Measurements from ENCODE around the gene CPNE5.
"Not testable (repeated sequence)": the region's sequence is repeated elsewhere in the genome, so short reads cannot be mapped to it uniquely, and the experiment has no call there.

Gene CPNE5

DNA sequence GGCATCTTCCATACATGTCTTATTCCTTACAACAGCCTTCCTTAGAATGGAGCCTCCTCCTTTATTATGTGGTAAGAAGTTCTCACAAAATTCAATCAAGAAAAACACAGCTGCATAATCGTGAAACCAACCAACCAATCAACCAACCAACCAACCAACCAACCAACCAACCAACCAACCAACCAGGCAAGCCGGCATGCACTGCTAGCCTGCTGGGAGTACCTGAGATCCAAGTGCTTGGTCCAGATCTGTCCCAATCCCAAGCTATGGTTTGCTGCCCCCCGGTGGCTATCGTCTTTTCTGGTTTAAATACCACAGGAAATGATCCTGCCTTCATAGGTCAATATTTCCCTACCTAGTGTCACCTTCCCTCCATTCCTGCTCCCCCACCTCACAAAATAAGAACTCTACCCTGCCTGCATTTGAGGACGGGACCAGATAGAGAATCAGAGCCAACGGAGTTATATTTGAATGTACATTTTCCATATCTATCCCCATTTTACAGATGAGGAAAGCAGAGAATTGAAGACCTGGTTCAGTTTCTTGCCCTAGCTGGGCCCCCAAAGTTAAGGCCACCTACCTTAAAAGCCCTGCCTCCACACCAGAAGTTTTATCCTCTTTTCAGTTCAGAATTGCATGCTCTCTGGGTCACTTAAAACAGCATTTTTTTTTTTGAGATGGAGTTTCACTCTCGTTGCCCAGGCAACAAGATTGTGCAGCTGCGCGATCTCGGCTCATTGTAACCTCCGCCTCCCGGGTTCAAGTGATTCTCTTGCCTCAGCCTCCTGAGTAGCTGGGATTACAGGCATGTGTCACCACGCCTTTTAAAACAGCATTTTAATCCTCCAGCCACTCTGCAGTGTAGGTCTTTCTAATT lies 114.5 kb downstream of the CPNE5 start:
- Histone ChIP-seq H3K4me3 (ENCODE audit: insufficient read depth, low read depth, low read length) (no peak overlapping the region), H3K4me1 (ENCODE audit: control insufficient read depth, insufficient read depth, low read length) (peaks cover 18% of the 10 kb centered on the region), H3K27me3 (ENCODE audit: control insufficient read depth, insufficient read depth, low read length, poor library complexity, severe bottlenecking) (no peaks in the 10 kb centered on the region), H3K27ac (ENCODE audit: insufficient read depth, low read depth, low read length, poor library complexity, severe bottlenecking) (no peak overlapping the region), H3K9me3 (ENCODE audit: control insufficient read depth, low read length) (no peaks in the 10 kb centered on the region), H3K36me3 (ENCODE audit: control insufficient read depth, insufficient read depth, low read length) (no peaks in the 10 kb centered on the region)
- WGBS, 2 experiments: 64% methylated on average over 13 of the region's 13 CpGs

DNA sequence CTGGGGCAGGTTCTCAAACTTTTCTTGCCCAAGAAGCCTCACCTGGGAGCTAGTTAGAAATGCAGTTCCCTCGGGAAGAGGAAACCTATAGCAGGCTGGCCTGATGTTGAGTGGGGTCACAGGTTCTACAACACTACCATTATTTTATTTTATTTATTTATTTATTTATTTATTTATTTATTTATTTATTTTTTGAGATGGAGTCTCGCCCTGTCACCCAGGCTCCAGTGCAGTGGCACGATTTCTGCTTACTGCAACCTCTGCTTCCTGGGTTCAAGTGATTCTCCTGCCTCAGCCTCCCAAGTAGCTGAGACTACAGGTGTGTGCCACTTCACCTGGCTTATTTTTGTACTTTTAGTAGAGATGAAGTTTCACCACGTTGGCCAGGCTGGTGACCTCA lies 115.3 kb downstream of the CPNE5 start:
- not testable (repeated sequence) for H3K9me3 ChIP-seq (ENCODE audit: control insufficient read depth, low read length); H3K27ac ChIP-seq (ENCODE audit: insufficient read depth, low read depth, low read length, poor library complexity, severe bottlenecking); H3K27me3 ChIP-seq (ENCODE audit: control insufficient read depth, insufficient read depth, low read length, poor library complexity, severe bottlenecking); H3K4me3 ChIP-seq (ENCODE audit: insufficient read depth, low read depth, low read length); H3K36me3 ChIP-seq (ENCODE audit: control insufficient read depth, insufficient read depth, low read length)
- H3K4me1 ChIP-seq (ENCODE audit: control insufficient read depth, insufficient read depth, low read length): peaks cover 18% of the 10 kb centered on the region
- WGBS, 2 experiments: 92 to 99% methylated on average over 3 to 4 of the region's 4 CpGs

DNA sequence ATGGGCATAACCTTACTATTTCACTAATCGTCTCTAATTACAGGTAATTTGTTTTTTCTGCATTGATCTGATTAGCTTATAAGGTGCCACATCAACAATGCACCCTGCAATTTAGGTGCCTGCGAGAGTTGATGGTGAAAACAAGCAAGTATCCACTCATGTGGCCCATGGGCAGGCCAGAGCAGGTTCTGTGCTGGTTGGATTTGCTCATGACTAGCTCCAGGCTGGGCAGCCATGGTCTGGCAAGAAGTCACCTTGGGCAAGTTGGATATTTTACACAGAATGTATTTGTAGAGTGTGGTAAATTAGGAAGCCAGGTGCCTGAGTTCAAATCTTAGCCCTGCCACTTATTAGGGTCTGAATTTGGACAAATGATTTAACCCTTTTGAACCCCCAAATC lies 116.4 kb downstream of the CPNE5 start:
- no peaks in the 10 kb centered on the region for H3K9me3 ChIP-seq (ENCODE audit: control insufficient read depth, low read length)
- H3K4me3 ChIP-seq (ENCODE audit: insufficient read depth, low read depth, low read length): no peak overlapping the region
- H3K27ac ChIP-seq (ENCODE audit: insufficient read depth, low read depth, low read length, poor library complexity, severe bottlenecking): no peak overlapping the region
- no peaks in the 10 kb centered on the region for H3K27me3 ChIP-seq (ENCODE audit: control insufficient read depth, insufficient read depth, low read length, poor library complexity, severe bottlenecking)
- WGBS, 2 experiments: 90 to 95% methylated on average over 2 of the region's 2 CpGs
- H3K4me1 ChIP-seq (ENCODE audit: control insufficient read depth, insufficient read depth, low read length): peaks cover 18% of the 10 kb centered on the region
- no peaks in the 10 kb centered on the region for H3K36me3 ChIP-seq (ENCODE audit: control insufficient read depth, insufficient read depth, low read length)

DNA sequence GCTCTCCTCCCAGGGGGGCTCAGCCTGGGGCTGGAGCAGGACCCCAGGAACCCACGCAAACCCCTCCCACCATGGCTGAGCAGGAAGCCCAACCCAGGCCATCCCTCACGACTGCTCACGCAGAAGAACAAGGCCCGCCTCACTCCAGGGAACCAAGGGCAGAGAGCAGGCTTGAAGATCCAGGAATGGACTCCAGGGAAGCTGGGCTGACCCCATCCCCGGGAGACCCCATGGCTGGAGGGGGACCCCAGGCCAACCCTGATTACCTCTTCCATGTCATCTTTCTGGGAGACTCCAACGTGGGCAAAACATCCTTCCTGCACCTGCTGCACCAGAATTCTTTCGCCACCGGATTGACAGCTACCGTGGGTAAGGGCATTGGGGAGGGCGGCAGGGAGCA lies 116.9 kb downstream of the CPNE5 start:
- Histone ChIP-seq H3K4me3 (ENCODE audit: insufficient read depth, low read depth, low read length) (no peak overlapping the region), H3K27me3 (ENCODE audit: control insufficient read depth, insufficient read depth, low read length, poor library complexity, severe bottlenecking) (no peaks in the 10 kb centered on the region), H3K27ac (ENCODE audit: insufficient read depth, low read depth, low read length, poor library complexity, severe bottlenecking) (no peak overlapping the region), H3K36me3 (ENCODE audit: control insufficient read depth, insufficient read depth, low read length) (no peaks in the 10 kb centered on the region), H3K4me1 (ENCODE audit: control insufficient read depth, insufficient read depth, low read length) (peaks cover 18% of the 10 kb centered on the region), H3K9me3 (ENCODE audit: control insufficient read depth, low read length) (no peaks in the 10 kb centered on the region)
- WGBS, 2 experiments: 87 to 90% methylated on average over 10 of the region's 10 CpGs

DNA sequence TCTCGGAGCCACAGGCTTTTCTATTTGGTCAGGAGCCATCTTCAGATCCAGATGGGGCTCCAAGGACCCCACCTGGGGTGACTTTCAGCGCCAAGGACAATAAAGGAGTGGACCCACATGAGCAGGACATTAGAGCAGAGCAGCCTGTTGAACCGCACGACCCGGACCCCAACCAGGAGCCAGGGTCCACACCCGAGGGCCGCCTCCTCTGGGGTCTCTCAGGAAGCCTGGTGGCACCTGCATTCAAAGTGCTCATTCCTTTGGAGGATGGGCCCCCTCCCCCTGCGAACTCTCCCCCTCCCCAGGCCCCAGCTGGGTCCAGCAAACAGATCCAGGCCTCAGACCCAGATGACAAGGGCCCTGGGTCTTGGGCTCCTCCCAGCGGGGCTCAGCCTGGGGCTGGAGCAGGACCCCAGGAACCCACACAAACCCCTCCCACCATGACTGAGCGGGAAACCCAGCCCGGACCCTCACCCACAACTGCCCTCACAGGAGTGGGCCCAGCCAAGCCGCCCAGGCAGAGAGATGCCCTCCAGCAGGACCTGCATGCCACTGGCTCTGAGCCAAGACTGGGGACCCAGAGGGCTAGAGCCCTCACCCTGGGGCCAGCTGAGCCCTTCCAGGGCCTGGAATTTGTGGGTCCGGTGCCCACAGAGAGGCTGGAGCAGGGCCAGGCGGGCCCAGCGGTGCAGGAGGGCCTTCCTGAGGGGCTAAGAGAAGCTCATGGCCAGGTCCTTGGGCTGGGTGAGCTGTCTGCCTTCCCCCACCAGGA lies 117.7 kb downstream of the CPNE5 start:
- no peaks in the 10 kb centered on the region for H3K9me3 ChIP-seq (ENCODE audit: control insufficient read depth, low read length)
- no peak overlapping the region for H3K4me3 ChIP-seq (ENCODE audit: insufficient read depth, low read depth, low read length)
- 92 to 94% methylated on average over 15 of the region's 15 CpGs for WGBS, 2 experiments
- H3K27me3 ChIP-seq (ENCODE audit: control insufficient read depth, insufficient read depth, low read length, poor library complexity, severe bottlenecking): no peaks in the 10 kb centered on the region
- peaks cover 18% of the 10 kb centered on the region for H3K4me1 ChIP-seq (ENCODE audit: control insufficient read depth, insufficient read depth, low read length)
- H3K36me3 ChIP-seq (ENCODE audit: control insufficient read depth, insufficient read depth, low read length): no peaks in the 10 kb centered on the region
- H3K27ac ChIP-seq (ENCODE audit: insufficient read depth, low read depth, low read length, poor library complexity, severe bottlenecking): no peak overlapping the region

DNA sequence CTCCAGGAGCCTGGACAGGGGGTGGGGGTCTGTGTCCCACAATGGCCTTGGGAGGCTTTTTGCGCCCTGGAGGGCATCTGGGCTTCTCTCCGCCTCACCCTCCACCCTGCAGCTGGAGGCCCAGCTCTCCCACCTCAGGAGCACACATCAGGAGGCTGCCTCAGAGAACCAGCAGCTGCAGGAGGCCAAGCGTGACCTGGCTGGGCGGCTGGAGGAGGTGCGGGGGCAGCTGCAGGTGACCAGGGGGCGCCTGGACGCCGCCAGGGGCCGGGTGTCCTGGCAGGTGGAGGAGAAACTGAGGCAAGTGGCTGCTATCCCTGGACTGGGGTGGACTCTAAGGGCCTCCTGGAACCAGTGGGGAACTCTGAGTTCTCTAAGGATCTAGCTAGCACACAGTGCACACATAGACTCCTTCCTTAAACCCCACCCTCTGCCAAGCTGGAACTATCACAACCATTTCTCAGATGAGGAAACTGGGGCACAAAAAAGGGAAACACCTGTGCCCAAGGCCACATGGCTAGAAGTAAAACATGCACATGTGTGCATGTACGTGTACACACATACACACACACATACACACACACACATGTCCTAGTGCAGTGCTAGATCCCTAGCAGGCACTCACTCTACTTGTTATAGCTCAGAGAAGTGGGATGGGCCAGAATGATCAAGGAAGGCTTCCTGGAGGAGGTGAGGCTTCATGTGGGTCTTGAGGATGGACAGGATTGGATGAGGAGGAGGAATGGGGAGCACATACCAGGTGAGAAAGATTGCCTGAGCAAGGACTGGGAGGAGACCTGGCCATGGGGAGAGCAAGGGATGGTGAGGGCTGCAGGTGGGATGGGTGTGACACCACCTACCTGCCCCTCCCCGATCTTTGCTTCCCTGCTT lies 118.7 kb downstream of the CPNE5 start:
- Histone ChIP-seq H3K9me3 (ENCODE audit: control insufficient read depth, low read length) (no peaks in the 10 kb centered on the region), H3K4me1 (ENCODE audit: control insufficient read depth, insufficient read depth, low read length) (peaks cover 14% of the 10 kb centered on the region), H3K27ac (ENCODE audit: insufficient read depth, low read depth, low read length, poor library complexity, severe bottlenecking) (no peak overlapping the region), H3K27me3 (ENCODE audit: control insufficient read depth, insufficient read depth, low read length, poor library complexity, severe bottlenecking) (no peaks in the 10 kb centered on the region), H3K36me3 (ENCODE audit: control insufficient read depth, insufficient read depth, low read length) (no peaks in the 10 kb centered on the region), H3K4me3 (ENCODE audit: insufficient read depth, low read depth, low read length) (no peak overlapping the region)
- WGBS, 2 experiments: 92 to 93% methylated on average over 11 of the region's 11 CpGs

DNA sequence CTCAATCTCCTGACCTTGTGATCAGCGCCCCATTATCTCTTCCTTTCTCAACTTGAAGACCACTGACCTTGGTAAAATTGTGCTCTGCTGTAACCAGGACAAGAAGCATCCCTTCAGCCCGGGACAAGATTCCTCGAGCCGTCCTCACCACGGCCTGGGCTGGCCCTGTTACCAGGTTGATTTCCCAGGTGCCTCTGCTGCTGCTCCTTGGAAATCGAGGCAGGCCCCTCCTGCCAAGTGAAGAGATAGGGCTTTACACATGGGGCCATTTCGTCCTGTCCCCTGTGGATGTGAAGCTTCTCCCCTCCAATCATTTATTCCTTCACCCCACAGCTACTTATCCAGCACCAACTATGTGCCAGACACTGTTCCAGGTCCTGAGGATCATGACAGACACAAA lies 120.1 kb downstream of the CPNE5 start:
- Histone ChIP-seq H3K4me1 (ENCODE audit: control insufficient read depth, insufficient read depth, low read length) (peaks cover 5% of the 10 kb centered on the region), H3K27me3 (ENCODE audit: control insufficient read depth, insufficient read depth, low read length, poor library complexity, severe bottlenecking) (no peaks in the 10 kb centered on the region), H3K4me3 (ENCODE audit: insufficient read depth, low read depth, low read length) (no peak overlapping the region), H3K36me3 (ENCODE audit: control insufficient read depth, insufficient read depth, low read length) (no peaks in the 10 kb centered on the region), H3K27ac (ENCODE audit: insufficient read depth, low read depth, low read length, poor library complexity, severe bottlenecking) (no peak overlapping the region), H3K9me3 (ENCODE audit: control insufficient read depth, low read length) (no peaks in the 10 kb centered on the region)
- WGBS, 2 experiments: 94% methylated on average over 7 of the region's 7 CpGs

DNA sequence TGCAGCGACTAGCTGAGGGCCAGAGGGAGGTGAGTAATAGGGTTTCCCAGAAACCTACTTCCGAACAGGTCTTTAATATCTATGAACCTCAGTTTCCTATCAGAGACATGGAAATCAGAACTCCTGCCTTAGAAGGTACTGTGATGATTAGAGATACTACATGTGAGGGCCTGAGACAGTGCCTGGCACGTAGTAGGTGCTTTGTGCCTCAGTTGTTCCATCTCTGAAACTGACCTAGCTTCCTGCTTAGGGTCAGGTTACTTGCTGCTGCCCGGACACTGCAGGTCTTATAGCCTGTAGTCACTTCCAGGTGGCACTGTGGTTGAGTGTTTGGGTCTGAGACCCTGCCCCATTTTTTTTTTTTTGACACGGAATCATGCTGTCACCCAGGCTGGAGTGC lies 120.7 kb downstream of the CPNE5 start:
- WGBS, 2 experiments: 90 to 91% methylated on average over 5 of the region's 5 CpGs
- Histone ChIP-seq H3K4me1 (ENCODE audit: control insufficient read depth, insufficient read depth, low read length) (peaks cover 5% of the 10 kb centered on the region), H3K27me3 (ENCODE audit: control insufficient read depth, insufficient read depth, low read length, poor library complexity, severe bottlenecking) (no peaks in the 10 kb centered on the region), H3K4me3 (ENCODE audit: insufficient read depth, low read depth, low read length) (no peak overlapping the region), H3K27ac (ENCODE audit: insufficient read depth, low read depth, low read length, poor library complexity, severe bottlenecking) (no peak overlapping the region), H3K36me3 (ENCODE audit: control insufficient read depth, insufficient read depth, low read length) (no peaks in the 10 kb centered on the region), H3K9me3 (ENCODE audit: control insufficient read depth, low read length) (no peaks in the 10 kb centered on the region)

DNA sequence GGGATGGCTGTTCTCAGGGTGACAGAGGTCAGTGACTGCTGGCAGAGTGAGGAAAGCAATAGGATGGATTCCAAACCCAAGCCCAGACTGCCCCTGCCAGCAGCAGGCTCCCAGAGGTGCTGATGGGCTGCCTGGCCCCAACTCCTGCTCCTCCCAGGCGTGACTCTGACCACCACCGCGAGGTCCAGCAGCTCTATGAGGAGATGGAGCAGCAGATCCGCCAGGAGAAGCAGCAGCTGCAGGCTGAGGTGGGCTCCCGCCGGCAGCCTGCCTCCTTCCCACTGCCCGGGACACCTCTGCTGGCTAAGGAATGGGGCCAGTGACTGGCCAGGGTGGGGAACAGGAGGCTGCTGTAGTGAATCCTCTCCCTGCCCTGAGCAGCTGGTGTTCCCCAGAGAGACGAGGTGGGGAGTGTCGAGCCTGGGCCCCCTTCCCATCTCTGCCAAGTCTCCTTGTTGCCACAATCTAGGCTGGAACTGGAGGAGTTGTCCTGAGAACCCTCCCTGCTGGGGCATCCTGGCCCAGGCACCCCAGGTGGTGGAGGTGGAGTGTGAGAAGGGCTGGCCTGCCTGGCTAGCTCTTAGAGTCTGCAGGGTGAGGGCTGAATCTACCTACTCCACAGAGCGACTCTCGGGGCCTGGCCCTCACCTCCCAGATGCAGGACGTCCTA lies 121.2 kb downstream of the CPNE5 start:
- 84 to 85% methylated on average over 12 of the region's 12 CpGs for WGBS, 2 experiments

More for the DNA sequence above, 121.2 kb downstream of the CPNE5 start:
- peaks cover 5% of the 10 kb centered on the region for H3K4me1 ChIP-seq (ENCODE audit: control insufficient read depth, insufficient read depth, low read length)
- no peaks in the 10 kb centered on the region for H3K36me3 ChIP-seq (ENCODE audit: control insufficient read depth, insufficient read depth, low read length)
- no peak overlapping the region for H3K27ac ChIP-seq (ENCODE audit: insufficient read depth, low read depth, low read length, poor library complexity, severe bottlenecking)
- H3K4me3 ChIP-seq (ENCODE audit: insufficient read depth, low read depth, low read length): no peak overlapping the region
- no peaks in the 10 kb centered on the region for H3K27me3 ChIP-seq (ENCODE audit: control insufficient read depth, insufficient read depth, low read length, poor library complexity, severe bottlenecking)
- H3K9me3 ChIP-seq (ENCODE audit: control insufficient read depth, low read length): no peaks in the 10 kb centered on the region

All from ectodermal cell (in vitro differentiated cells).